ENCODE measurements around the gene EPHB2. TPM values are rescaled to one million over a fixed set of nuclear protein-coding genes. Genes with fewer than 3 reads are reported as not detected.

Gene EPHB2
- total and polyA plus RNA-seq, 2 of the 13 experiments (the other 11 are each of a cell fraction or from before 2014, with no cell fraction given), result 0.03 to 0.11 TPM

DNA sequence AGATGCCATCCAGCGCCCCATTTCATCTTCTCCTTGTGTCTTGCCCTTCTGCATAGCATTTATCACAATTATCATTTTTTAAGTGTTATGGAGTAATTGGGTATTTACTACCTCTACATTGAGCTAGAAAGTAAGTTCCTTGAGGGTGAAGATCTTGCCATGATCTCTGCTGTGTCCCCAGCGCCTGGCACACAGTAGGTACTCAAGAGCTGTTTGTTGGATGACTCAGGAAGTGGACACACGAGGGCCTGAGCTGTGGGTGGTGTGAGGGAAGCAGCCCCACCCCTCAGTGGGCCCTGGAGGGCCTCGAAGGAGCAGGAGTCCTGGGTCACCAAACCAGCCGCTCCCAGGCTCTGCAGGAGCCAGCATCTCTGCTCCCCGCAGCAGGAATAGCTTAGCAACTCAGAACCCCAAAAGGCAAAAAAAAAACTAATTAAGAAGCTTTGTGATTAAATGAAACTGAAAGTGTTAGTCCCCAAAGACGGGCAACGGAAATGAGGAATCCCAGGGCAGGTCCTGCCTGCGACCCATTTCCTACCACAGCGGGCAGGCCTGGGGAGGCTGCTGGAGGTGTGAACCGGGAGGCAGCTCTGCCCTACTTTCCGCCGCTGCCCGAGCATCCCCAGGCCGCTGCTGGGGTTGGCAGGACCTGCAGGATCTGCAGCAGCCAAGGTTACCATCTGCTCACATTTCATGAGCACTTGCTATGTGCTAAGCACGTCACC, 174.3 kb downstream of the EPHB2 start:
- in situ Hi-C loops (cut with HindIII; ENCODE audit: extremely low pct_ligation_motif_present, low pct_unique_long_range_greater_than_20kb), result loop anchor here (25.0 kb wide), 1 partner anchor 173 kb away; the partner anchor contains the start of gene EPHB2
- Histone ChIP-seq H3K4me3 (replicated peaks in 1 of 3; ENCODE audit: insufficient read depth in 1 of 3, low read depth in 2 of 3, low read length in 3 of 3) (no peak overlapping the region), H3K4me2 (ENCODE audit: low read depth, low read length) (no peak overlapping the region), H3K9me3 (ENCODE audit: low read length) (no peaks in the 10 kb centered on the region), H4K20me1 (ENCODE audit: insufficient read depth, low read length) (no peaks in the 10 kb centered on the region), H3K4me1 (ENCODE audit: insufficient read depth, low read length) (no peaks in the 10 kb centered on the region), H3K27me3 (ENCODE audit: control insufficient read depth in 1 of 2, insufficient read depth in 2 of 2, low read length in 2 of 2) (peaks cover 1 to 2% of the 10 kb centered on the region in 2 experiments; a peak in 2 of 5 replicates), H3K27ac (ENCODE audit: extremely low read length, insufficient read depth, low read length) (no peak overlapping the region), H3K36me3 (replicated peaks in 1 of 2; ENCODE audit: control insufficient read depth in 1 of 2, insufficient read depth in 2 of 2, low read length in 2 of 2) (no peaks in the 10 kb centered on the region), H3K9ac (ENCODE audit: insufficient read depth, low read depth, low read length) (no peak overlapping the region), H2AFZ (ENCODE audit: low read length) (no peak overlapping the region), H3K79me2 (ENCODE audit: insufficient read depth, low read length) (no peaks in the 10 kb centered on the region)
- DNase-seq (ENCODE audit: low spot score) (no peak), ATAC-seq (no peak), FAIRE-seq (no peak)
- WGBS (ENCODE audit: low lambda C conversion rate), result 34% methylated on average over 11 of the region's 16 CpGs
- POLR2A ChIA-PET, result no interaction called here
- TF ChIP-seq, protein P1, sequence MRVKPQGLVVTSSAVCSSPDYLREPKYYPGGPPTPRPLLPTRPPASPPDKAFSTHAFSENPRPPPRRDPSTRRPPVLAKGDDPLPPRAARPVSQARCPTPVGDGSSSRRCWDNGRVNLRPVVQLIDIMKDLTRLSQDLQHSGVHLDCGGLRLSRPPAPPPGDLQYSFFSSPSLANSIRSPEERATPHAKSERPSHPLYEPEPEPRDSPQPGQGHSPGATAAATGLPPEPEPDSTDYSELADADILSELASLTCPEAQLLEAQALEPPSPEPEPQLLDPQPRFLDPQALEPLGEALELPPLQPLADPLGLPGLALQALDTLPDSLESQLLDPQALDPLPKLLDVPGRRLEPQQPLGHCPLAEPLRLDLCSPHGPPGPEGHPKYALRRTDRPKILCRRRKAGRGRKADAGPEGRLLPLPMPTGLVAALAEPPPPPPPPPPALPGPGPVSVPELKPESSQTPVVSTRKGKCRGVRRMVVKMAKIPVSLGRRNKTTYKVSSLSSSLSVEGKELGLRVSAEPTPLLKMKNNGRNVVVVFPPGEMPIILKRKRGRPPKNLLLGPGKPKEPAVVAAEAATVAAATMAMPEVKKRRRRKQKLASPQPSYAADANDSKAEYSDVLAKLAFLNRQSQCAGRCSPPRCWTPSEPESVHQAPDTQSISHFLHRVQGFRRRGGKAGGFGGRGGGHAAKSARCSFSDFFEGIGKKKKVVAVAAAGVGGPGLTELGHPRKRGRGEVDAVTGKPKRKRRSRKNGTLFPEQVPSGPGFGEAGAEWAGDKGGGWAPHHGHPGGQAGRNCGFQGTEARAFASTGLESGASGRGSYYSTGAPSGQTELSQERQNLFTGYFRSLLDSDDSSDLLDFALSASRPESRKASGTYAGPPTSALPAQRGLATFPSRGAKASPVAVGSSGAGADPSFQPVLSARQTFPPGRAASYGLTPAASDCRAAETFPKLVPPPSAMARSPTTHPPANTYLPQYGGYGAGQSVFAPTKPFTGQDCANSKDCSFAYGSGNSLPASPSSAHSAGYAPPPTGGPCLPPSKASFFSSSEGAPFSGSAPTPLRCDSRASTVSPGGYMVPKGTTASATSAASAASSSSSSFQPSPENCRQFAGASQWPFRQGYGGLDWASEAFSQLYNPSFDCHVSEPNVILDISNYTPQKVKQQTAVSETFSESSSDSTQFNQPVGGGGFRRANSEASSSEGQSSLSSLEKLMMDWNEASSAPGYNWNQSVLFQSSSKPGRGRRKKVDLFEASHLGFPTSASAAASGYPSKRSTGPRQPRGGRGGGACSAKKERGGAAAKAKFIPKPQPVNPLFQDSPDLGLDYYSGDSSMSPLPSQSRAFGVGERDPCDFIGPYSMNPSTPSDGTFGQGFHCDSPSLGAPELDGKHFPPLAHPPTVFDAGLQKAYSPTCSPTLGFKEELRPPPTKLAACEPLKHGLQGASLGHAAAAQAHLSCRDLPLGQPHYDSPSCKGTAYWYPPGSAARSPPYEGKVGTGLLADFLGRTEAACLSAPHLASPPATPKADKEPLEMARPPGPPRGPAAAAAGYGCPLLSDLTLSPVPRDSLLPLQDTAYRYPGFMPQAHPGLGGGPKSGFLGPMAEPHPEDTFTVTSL (CRISPR knock-in tag; IDR thresholded peaks at IDR 0.05; ENCODE audit: borderline replicate concordance), result no peak
- intact Hi-C loops (cut with micrococcal nuclease; ENCODE audit: unreplicated experiment), result no loop called here
- CTCF ChIA-PET (ENCODE audit: low intra/inter-chr PET ratio, low total read pairs), result no interaction called here
- BruUV-seq (replicated peaks), result no TSS peak

Measured in HepG2 (cell line).